COLO829 (cell line): ENCODE data around the gene EGLN2.
"Not testable (repeated sequence)": the region's sequence is repeated elsewhere in the genome, so short reads cannot be mapped to it uniquely, and the experiment has no call there.

Experiments
- DNase-seq: peaks from one replicate; pipeline ENCODE4 v3.0.0; 2012; ENCODE audit warnings: low spot score

EGLN2 gene

GRCh38 chr19:40819479-40820234 is 20.7 kb downstream of the EGLN2 start:
- DNase-seq, result not testable (repeated sequence)

- DNase-seq, result no peak
Observed at GRCh38 chr19:40822161-40822560, 23.2 kb downstream of the EGLN2 start.

- not testable (repeated sequence) for DNase-seq
Observed at GRCh38 chr19:40822704-40823553, 23.9 kb downstream of the EGLN2 start.

GRCh38 chr19:40824916-40825315 is 25.9 kb downstream of the EGLN2 start:
- DNase-seq, result not testable (repeated sequence)

DNA sequence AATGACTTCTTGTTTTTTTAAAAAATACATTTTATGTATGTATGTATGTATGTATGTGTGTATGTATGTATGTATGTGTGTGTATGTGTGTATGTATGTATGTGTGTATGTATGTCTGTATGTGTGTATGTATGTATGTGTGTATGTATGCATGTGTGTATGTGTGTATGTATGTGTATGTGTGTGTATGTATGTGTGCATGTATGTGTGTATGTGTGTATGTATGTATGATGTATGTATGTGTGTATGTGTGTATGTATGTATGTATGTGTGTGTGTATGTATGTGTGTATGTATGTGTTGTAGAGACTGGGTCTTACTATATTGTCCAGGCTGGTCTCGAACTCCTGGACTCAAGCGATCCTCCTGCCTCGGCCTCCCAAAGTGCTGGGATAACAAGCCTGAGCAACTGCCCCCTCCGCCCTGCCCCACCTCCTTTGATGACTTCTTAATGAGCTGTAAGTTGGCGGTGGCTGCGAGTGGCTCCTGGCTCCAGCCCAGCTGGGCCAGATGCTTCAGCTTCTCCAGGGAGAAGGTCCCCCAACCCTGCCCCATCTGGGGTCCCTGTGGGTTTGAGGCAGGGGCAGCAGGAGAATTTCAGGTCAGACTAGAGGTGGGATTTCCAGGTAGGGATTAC is 26.6 kb downstream of the EGLN2 start:
- DNase-seq, result not testable (repeated sequence)

DNA sequence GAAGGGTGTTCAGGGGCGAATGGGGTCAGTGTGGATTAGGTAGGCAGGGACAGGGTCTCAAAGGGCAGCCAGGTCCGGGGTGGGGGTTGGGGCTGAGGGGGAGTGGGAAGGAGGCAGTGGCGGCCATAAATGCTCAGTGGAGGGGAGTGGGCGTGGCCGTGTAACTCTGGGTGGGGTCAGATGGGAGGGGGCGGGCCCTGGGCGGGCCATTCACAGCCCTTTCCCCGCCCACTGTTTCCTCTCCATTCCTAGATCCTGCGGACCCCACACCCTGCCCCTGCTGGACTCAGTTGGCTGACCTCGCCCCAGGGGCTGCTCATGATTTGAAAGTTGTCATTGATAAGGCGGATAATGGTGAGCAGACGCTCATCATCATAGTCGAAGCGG is 27.3 kb downstream of the EGLN2 start:
- DNase-seq, result not testable (repeated sequence)

- DNase-seq, result not testable (repeated sequence)
Observed at GRCh38 chr19:40826699-40827385, 27.9 kb downstream of the EGLN2 start.

- no peak for DNase-seq
Observed at GRCh38 chr19:40827386-40828247, 28.6 kb downstream of the EGLN2 start.

GRCh38 chr19:40829205-40829604 is 30.2 kb downstream of the EGLN2 start:
- DNase-seq, result no peak

DNA sequence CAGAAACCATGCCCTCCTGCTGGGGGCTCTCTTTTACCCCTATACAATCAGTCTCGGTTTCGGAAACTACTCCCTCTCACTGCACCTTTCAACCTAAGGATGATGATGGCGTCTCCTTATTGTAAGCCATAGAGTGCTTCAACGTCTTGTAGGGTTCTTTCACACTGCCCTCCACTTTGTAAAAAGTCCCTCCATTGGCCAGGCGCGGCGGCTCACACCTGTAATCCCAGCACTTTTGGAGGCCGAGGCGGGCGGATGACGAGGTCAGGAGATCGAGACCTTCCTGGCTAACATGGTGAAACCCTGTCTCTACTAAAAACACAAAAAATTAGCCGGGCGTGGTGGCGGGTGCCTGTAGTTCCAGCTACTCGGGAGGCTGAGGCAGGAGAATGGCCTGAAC is 31.8 kb downstream of the EGLN2 start:
- not testable (repeated sequence) for DNase-seq

GRCh38 chr19:40831502-40832430 is 32.8 kb downstream of the EGLN2 start:
- DNase-seq, result peak; percentile 30

DNA sequence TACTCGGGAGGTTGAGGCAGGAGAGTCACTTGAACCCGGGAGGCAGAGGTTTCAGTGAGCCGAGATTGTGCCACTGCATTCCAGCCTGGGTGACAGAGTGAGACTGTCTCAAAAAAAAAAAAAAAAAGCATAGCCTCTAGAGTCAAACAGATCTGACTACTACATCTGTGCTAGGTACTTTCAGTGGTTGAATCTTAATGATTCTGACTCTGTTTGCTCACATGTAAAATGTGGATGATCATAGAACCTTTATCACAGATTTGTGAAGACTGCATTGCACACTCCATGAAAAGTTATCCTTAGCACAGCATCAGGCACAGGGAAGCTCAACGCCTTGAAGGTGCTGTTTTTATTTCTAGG is 33.4 kb downstream of the EGLN2 start:
- not testable (repeated sequence) for DNase-seq

- not testable (repeated sequence) for DNase-seq
Observed at GRCh38 chr19:40833728-40834533, 34.9 kb downstream of the EGLN2 start.

DNA sequence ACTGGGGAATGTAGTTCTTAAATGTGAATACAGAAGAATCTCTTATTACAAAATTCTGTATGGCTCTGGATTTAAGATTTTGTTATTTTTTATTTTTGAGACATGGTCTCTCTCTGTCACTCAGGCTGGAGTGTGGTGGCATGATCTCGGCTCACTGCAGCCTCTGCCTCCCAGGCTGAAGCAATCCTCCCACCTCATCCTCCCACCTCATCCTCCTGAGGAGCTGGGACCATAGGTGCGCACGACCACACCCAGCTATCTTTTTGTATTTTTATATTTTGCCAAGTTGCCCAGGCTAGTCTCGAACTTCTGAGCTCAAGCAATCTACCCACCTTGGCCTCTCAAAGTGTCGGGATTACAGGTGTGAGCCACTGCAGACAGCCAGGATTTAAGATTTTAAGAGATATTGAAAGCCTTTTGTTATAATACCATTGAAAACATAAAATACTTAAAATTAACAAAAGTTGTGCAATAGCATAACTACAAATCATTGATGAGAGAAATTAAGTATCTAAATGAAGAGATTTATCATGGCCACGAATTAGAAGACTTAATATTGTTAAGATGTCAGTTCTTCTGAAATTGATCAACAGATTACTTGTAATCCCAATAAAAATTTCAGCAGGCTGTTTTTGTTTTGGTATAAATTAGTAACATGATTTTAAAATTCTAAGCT is 37.9 kb downstream of the EGLN2 start:
- DNase-seq, result no peak

- DNase-seq, result not testable (repeated sequence)
Observed at GRCh38 chr19:40838477-40838876, 39.5 kb downstream of the EGLN2 start.

GRCh38 chr19:40842012-40842411 is 43.0 kb downstream of the EGLN2 start:
- DNase-seq, result not testable (repeated sequence)

- DNase-seq, result not testable (repeated sequence)
Observed at GRCh38 chr19:40842997-40843652, 44.1 kb downstream of the EGLN2 start.

DNA sequence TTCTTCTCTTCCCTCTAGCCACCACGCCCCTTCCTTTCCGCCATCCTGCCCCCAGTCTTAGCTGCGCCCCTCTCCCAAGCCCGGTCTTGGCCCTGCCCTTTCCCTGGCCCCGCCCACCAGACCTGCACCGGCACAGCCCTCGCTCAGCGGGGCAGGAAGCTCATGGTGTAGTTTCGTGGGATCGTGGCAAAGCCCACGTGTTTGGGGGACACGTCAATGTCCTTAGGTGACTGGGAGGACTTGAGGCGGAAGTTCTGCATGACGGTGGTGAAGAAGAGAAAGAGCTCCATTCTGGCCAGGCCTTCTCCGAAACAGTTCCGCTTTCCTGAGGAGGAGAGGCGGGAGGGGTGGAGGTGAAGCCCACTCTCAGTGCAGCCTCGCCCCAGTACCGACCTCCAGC is 44.7 kb downstream of the EGLN2 start:
- DNase-seq, result not testable (repeated sequence)
